Liver (tissue), 9 donors: ENCODE results near the gene PRKAR1B. TPM values are rescaled to one million over a fixed set of nuclear protein-coding genes. Genes with fewer than 3 reads are reported as not detected.

Source experiments
- DNase-seq: peaks from one replicate; pipeline ENCODE4 v3.0.0-alpha.2; 2017; ENCODE audit warnings: low spot score
- H3K27ac ChIP-seq, 2 donors: one replicate each; pipeline ENCODE4 v1.7.0; 2013; ENCODE audit warnings: inconsistent platforms in 2 of 2, low read length in 2 of 2, control low read depth in 1 of 2, low read depth in 1 of 2, mild to moderate bottlenecking in 1 of 2
- H3K27me3 ChIP-seq, 4 donors: one replicate each; pipeline versions ENCODE4 v1.6.1 to v1.7.0; 2013; ENCODE audit warnings: low read length in 3 of 4, inconsistent platforms in 1 of 4, mild to moderate bottlenecking in 1 of 4, moderate library complexity in 1 of 4; ENCODE audit not compliant: control insufficient read depth in 4 of 4, insufficient read depth in 4 of 4
- H3K36me3 ChIP-seq, 4 donors: one replicate each; pipeline versions ENCODE4 v1.6.1 to v1.7.0; 2013; ENCODE audit warnings: low read length in 3 of 4, mild to moderate bottlenecking in 3 of 4, low read depth in 1 of 4, moderate library complexity in 1 of 4; ENCODE audit not compliant: control insufficient read depth in 4 of 4, insufficient read depth in 3 of 4
- H3K4me1 ChIP-seq, 4 donors: one replicate each; pipeline versions ENCODE4 v1.6.1 to v1.7.0; 2013; ENCODE audit warnings: low read length in 3 of 4, mild to moderate bottlenecking in 3 of 4, moderate library complexity in 1 of 4; ENCODE audit not compliant: control insufficient read depth in 4 of 4, insufficient read depth in 4 of 4
- H3K4me3 ChIP-seq, 3 donors: one replicate each; pipeline versions ENCODE4 v1.6.1 to v1.7.0; 2013; ENCODE audit warnings: low read length in 3 of 3, control low read depth in 1 of 3, low read depth in 1 of 3, mild to moderate bottlenecking in 1 of 3
- H3K9ac ChIP-seq, 2 donors: one replicate each; pipeline ENCODE4 v1.7.0; 2013; ENCODE audit warnings: low read length in 2 of 2, mild to moderate bottlenecking in 2 of 2, moderate library complexity in 2 of 2, control low read depth in 1 of 2, low read depth in 1 of 2
- H3K9me3 ChIP-seq, 4 donors: one replicate each; pipeline versions ENCODE4 v1.6.1 to v1.7.0; 2013; ENCODE audit warnings: low read length in 3 of 4; ENCODE audit not compliant: control insufficient read depth in 4 of 4
- ATF3 ChIP-seq: IDR thresholded peaks from 2 replicates; pipeline ENCODE4 v1.6.1; 2016; ENCODE audit warnings: antibody characterized with exemption
- CTCF ChIP-seq: fragments of 150-350 bp; IDR thresholded peaks from 2 replicates; pipeline ENCODE4 v1.5.1; 2017; ENCODE audit warnings: improper control_type of control experiment, low read depth, low read length; ENCODE audit not compliant: missing input control
- EGR1 ChIP-seq, 2 donors: IDR thresholded peaks; 2 replicates each; pipeline ENCODE4 v1.6.1; 2016 to 2018; ENCODE audit warnings: antibody characterized with exemption in 2 of 2, low read depth in 2 of 2
- FOXA1 ChIP-seq: IDR thresholded peaks from 2 replicates; pipeline ENCODE4 v1.6.1; 2016; ENCODE audit warnings: antibody characterized with exemption
- FOXA2 ChIP-seq: IDR thresholded peaks from 2 replicates; pipeline ENCODE4 v1.6.1; 2016; ENCODE audit warnings: antibody characterized with exemption
- HNF4A ChIP-seq, 2 donors: conservative IDR thresholded peaks; 2 replicates each; pipeline ENCODE4 v1.6.1; 2016; ENCODE audit warnings: antibody characterized with exemption in 2 of 2, mild to moderate bottlenecking in 2 of 2
- HNF4G ChIP-seq: IDR thresholded peaks from 2 replicates; pipeline ENCODE4 v1.6.1; 2016; ENCODE audit warnings: antibody characterized with exemption
- JUND ChIP-seq, 2 donors: IDR thresholded peaks; 2 replicates each; pipeline ENCODE4 v1.6.1; 2016; ENCODE audit warnings: antibody characterized with exemption in 2 of 2
- MAX ChIP-seq: IDR thresholded peaks from 2 replicates; pipeline ENCODE4 v1.6.1; 2016; ENCODE audit warnings: antibody characterized with exemption
- RAD21 ChIP-seq, 2 donors: IDR thresholded peaks; 2 replicates each; pipeline ENCODE4 v1.6.1; 2016; ENCODE audit warnings: antibody characterized with exemption in 2 of 2, mild to moderate bottlenecking in 2 of 2
- RXRA ChIP-seq, 2 donors: IDR thresholded peaks; 2 replicates each; pipeline ENCODE4 v1.6.1; 2017 to 2018; ENCODE audit warnings: antibody characterized with exemption in 2 of 2, mild to moderate bottlenecking in 1 of 2
- SP1 ChIP-seq: IDR thresholded peaks from 2 replicates; pipeline ENCODE4 v1.6.1; 2018; ENCODE audit warnings: antibody characterized with exemption, mild to moderate bottlenecking
- TAF1 ChIP-seq: conservative IDR thresholded peaks from 2 replicates; pipeline ENCODE4 v1.6.1; 2016; ENCODE audit warnings: antibody characterized with exemption, mild to moderate bottlenecking
- YY1 ChIP-seq: IDR thresholded peaks from 2 replicates; pipeline ENCODE4 v1.6.1; 2016; ENCODE audit warnings: antibody characterized with exemption, mild to moderate bottlenecking
- ZBTB33 ChIP-seq: IDR thresholded peaks from 2 replicates; pipeline ENCODE4 v1.6.1; 2016; ENCODE audit warnings: antibody characterized with exemption
- WGBS: extraction: QIAGEN DNeasy Blood & Tissue Kit; methylation state at CpG from one replicate; pipeline ENCODE4 v1.1.7; 2013; 5-methylcytosine and 5-hydroxymethylcytosine counted together
- polyA plus RNA-seq, 2 donors: library from polyadenylated mRNA; stranded (reverse) in 1 of 2; unstranded in 1 of 2; fragments of 200-250 nt in 1 of 2; fragments of >200 nt in 1 of 2; fragmentation: Nextera tagmentation in 1 of 2; extraction: Ambion mirVana in 1 of 2; gene quantifications; one replicate each; pipeline versions ENCODE4 v1.2.1 to v1.2.3, GENCODE V29; 2013 to 2015
- total RNA-seq, 2 donors: library from RNA; depleted of rRNA; stranded (reverse); fragments of >200 nt; gene quantifications; one replicate each; pipeline ENCODE4 v1.2.3, GENCODE V29; 2014
- donor health status: healthy.
- donor health status: healthy.
- donor health status: healthy.
- donor health status: healthy.
- donor health status: healthy.

PRKAR1B gene
- total and polyA plus RNA-seq, 4 donors: 11.1 to 14.4 (median 12.4) TPM

- Histone ChIP-seq H3K9me3 (no peaks in the 10 kb centered on the region), H3K36me3 (no peaks in the 10 kb centered on the region), H3K4me3 (no peak overlapping the region), H3K27me3 (no peaks in the 10 kb centered on the region), H3K9ac (no peak overlapping the region), H3K4me1 (no peaks in the 10 kb centered on the region), H3K27ac (no peak overlapping the region)
- no peak for DNase-seq
- WGBS: 91% methylated on average over 5 of the region's 5 CpGs
- TF ChIP-seq HNF4A (conservative IDR thresholded peaks at IDR 0.05) (no peak), JUND (IDR thresholded peaks at IDR 0.05) (no peak), HNF4G (no peak), ATF3 (no peak), YY1 (no peak), CTCF (no peak)
Observed at GRCh38 chr7:630539-630938, 96.5 kb downstream of the PRKAR1B start.

GRCh38 chr7:630111-630511 is 97.0 kb downstream of the PRKAR1B start:
- 96% methylated on average over 12 of the region's 12 CpGs for WGBS
- no peak for DNase-seq

More at GRCh38 chr7:630111-630511, 97.0 kb downstream of the PRKAR1B start:
- no peaks in the 10 kb centered on the region for H3K36me3 ChIP-seq
- no peak overlapping the region for H3K9ac ChIP-seq
- peaks cover 0 to 3% (median 0%) of the 10 kb centered on the region in 4 donors for H3K9me3 ChIP-seq
- no peaks in the 10 kb centered on the region for H3K4me1 ChIP-seq
- H3K4me3 ChIP-seq: no peak overlapping the region
- H3K27me3 ChIP-seq: no peaks in the 10 kb centered on the region
- H3K27ac ChIP-seq: no peak overlapping the region
- TF ChIP-seq YY1 (no peak), ATF3 (no peak), SP1 (no peak), EGR1 (IDR thresholded peaks at IDR 0.05; ENCODE audit: low read depth in 2 of 2) (no peak), RAD21 (IDR thresholded peaks at IDR 0.05) (no peak), CTCF (no peak), HNF4A (conservative IDR thresholded peaks at IDR 0.05) (no peak), FOXA2 (no peak), MAX (no peak), HNF4G (no peak), FOXA1 (no peak), RXRA (IDR thresholded peaks at IDR 0.05) (no peak), TAF1 (no peak), ZBTB33 (no peak)
